ENCODE data around the gene SLC39A12. TPM values are rescaled to one million over a fixed set of nuclear protein-coding genes. Genes with fewer than 3 reads are reported as not detected.

SLC39A12 gene
- polyA plus RNA-seq, 1 donor from 2014 or later = not detected

GRCh38 chr10:18086746-18087145 is 135.0 kb downstream of the SLC39A12 start:
- no peaks in the 10 kb centered on the region for H3K79me2 ChIP-seq (replicated peaks; ENCODE audit: insufficient read depth, low read length)
- no peaks in the 10 kb centered on the region for H4K20me1 ChIP-seq (ENCODE audit: insufficient read depth)
- no peak overlapping the region for H3K27ac ChIP-seq (ENCODE audit: low read length)
- H3K9me2 ChIP-seq (ENCODE audit: insufficient read depth, low read length) = no peaks in the 10 kb centered on the region
- no peak overlapping the region for H2AFZ ChIP-seq (ENCODE audit: low read depth, low read length)
- no peak overlapping the region for H3K4me2 ChIP-seq (ENCODE audit: low read length)
- no peak overlapping the region for H3K4me3 ChIP-seq (ENCODE audit: low read length)
- TF ChIP-seq TAF1 (IDR thresholded peaks at IDR 0.05; ENCODE audit: low read depth) = no peak
- TF ChIP-seq EZH2 (IDR thresholded peaks at IDR 0.05; ENCODE audit: borderline replicate concordance, insufficient read depth, low read length, poor library complexity, severe bottlenecking) = no peak
- TF ChIP-seq POLR2AphosphoS5 (IDR thresholded peaks at IDR 0.05) = no peak
- TF ChIP-seq, protein P1, sequence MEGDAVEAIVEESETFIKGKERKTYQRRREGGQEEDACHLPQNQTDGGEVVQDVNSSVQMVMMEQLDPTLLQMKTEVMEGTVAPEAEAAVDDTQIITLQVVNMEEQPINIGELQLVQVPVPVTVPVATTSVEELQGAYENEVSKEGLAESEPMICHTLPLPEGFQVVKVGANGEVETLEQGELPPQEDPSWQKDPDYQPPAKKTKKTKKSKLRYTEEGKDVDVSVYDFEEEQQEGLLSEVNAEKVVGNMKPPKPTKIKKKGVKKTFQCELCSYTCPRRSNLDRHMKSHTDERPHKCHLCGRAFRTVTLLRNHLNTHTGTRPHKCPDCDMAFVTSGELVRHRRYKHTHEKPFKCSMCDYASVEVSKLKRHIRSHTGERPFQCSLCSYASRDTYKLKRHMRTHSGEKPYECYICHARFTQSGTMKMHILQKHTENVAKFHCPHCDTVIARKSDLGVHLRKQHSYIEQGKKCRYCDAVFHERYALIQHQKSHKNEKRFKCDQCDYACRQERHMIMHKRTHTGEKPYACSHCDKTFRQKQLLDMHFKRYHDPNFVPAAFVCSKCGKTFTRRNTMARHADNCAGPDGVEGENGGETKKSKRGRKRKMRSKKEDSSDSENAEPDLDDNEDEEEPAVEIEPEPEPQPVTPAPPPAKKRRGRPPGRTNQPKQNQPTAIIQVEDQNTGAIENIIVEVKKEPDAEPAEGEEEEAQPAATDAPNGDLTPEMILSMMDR (IDR thresholded peaks at IDR 0.05; ENCODE audit: poor library complexity, severe bottlenecking) = no peak
- TF ChIP-seq MXI1 (conservative IDR thresholded peaks at IDR 0.05; ENCODE audit: poor library complexity, severe bottlenecking) = no peak
- TF ChIP-seq SMC3 (conservative IDR thresholded peaks at IDR 0.05; ENCODE audit: poor library complexity) = no peak
- no peak for TF ChIP-seq EP300 (conservative IDR thresholded peaks at IDR 0.05; ENCODE audit: poor library complexity, severe bottlenecking)
- no peak for TF ChIP-seq RAD21 (conservative IDR thresholded peaks at IDR 0.05)
- TF ChIP-seq, protein P2, sequence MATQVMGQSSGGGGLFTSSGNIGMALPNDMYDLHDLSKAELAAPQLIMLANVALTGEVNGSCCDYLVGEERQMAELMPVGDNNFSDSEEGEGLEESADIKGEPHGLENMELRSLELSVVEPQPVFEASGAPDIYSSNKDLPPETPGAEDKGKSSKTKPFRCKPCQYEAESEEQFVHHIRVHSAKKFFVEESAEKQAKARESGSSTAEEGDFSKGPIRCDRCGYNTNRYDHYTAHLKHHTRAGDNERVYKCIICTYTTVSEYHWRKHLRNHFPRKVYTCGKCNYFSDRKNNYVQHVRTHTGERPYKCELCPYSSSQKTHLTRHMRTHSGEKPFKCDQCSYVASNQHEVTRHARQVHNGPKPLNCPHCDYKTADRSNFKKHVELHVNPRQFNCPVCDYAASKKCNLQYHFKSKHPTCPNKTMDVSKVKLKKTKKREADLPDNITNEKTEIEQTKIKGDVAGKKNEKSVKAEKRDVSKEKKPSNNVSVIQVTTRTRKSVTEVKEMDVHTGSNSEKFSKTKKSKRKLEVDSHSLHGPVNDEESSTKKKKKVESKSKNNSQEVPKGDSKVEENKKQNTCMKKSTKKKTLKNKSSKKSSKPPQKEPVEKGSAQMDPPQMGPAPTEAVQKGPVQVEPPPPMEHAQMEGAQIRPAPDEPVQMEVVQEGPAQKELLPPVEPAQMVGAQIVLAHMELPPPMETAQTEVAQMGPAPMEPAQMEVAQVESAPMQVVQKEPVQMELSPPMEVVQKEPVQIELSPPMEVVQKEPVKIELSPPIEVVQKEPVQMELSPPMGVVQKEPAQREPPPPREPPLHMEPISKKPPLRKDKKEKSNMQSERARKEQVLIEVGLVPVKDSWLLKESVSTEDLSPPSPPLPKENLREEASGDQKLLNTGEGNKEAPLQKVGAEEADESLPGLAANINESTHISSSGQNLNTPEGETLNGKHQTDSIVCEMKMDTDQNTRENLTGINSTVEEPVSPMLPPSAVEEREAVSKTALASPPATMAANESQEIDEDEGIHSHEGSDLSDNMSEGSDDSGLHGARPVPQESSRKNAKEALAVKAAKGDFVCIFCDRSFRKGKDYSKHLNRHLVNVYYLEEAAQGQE (IDR thresholded peaks at IDR 0.05; ENCODE audit: borderline replicate concordance) = no peak
- H3F3A ChIP-seq (ENCODE audit: insufficient read depth, low read length, poor library complexity, severe bottlenecking) = no peaks in the 10 kb centered on the region
- H3K9me3 ChIP-seq (ENCODE audit: low read length) = no peaks in the 10 kb centered on the region
- no peaks in the 10 kb centered on the region for H3K27me3 ChIP-seq (ENCODE audit: insufficient read depth, low read depth, low read length)
- H3K36me3 ChIP-seq (ENCODE audit: insufficient read depth, low read length) = no peaks in the 10 kb centered on the region
- no peak overlapping the region for H3K9ac ChIP-seq (ENCODE audit: low read length)

DNA sequence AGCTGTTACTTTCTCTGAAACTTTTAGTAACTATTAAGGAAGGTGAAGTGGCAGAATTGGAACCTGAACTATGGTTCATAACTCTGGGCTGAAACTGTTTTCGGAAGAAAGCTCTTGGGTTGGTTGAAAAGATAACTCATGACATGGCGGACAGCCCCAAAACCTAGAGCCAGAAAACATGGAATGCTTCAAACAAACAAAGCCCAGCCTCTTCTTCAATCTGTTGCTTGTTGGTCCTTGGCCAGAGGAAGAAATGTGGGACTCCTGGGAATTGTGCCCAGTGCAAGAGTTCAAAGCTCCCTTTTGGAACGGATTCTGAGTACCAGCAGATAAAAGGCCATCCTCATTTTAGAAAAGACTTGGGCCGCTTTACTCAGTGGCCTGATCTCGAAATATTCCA is 135.6 kb downstream of the SLC39A12 start:
- H4K20me1 ChIP-seq (ENCODE audit: insufficient read depth) = no peaks in the 10 kb centered on the region
- H3K9me3 ChIP-seq (ENCODE audit: low read length) = no peaks in the 10 kb centered on the region
- no peaks in the 10 kb centered on the region for H3F3A ChIP-seq (ENCODE audit: insufficient read depth, low read length, poor library complexity, severe bottlenecking)
- H3K9me2 ChIP-seq (ENCODE audit: insufficient read depth, low read length) = no peaks in the 10 kb centered on the region
- H3K4me2 ChIP-seq (ENCODE audit: low read length) = no peak overlapping the region
- no peak overlapping the region for H3K27ac ChIP-seq (ENCODE audit: low read length)
- no peak overlapping the region for H2AFZ ChIP-seq (ENCODE audit: low read depth, low read length)
- H3K27me3 ChIP-seq (ENCODE audit: insufficient read depth, low read depth, low read length) = no peaks in the 10 kb centered on the region
- H3K79me2 ChIP-seq (replicated peaks; ENCODE audit: insufficient read depth, low read length) = no peaks in the 10 kb centered on the region
- H3K4me3 ChIP-seq (ENCODE audit: low read length) = no peak overlapping the region
- no peak for TF ChIP-seq MXI1 (conservative IDR thresholded peaks at IDR 0.05; ENCODE audit: poor library complexity, severe bottlenecking)
- TF ChIP-seq POLR2AphosphoS5 (IDR thresholded peaks at IDR 0.05) = no peak
- TF ChIP-seq SMC3 (conservative IDR thresholded peaks at IDR 0.05; ENCODE audit: poor library complexity) = no peak
- no peak for TF ChIP-seq TAF1 (IDR thresholded peaks at IDR 0.05; ENCODE audit: low read depth)
- no peak for TF ChIP-seq RAD21 (conservative IDR thresholded peaks at IDR 0.05)
- TF ChIP-seq, protein P1 (IDR thresholded peaks at IDR 0.05; ENCODE audit: poor library complexity, severe bottlenecking) = no peak
- TF ChIP-seq, protein P2 (IDR thresholded peaks at IDR 0.05; ENCODE audit: borderline replicate concordance) = no peak
- no peak for TF ChIP-seq EZH2 (IDR thresholded peaks at IDR 0.05; ENCODE audit: borderline replicate concordance, insufficient read depth, low read length, poor library complexity, severe bottlenecking)
- no peak for TF ChIP-seq EP300 (conservative IDR thresholded peaks at IDR 0.05; ENCODE audit: poor library complexity, severe bottlenecking)
- H3K36me3 ChIP-seq (ENCODE audit: insufficient read depth, low read length) = no peaks in the 10 kb centered on the region
- no peak overlapping the region for H3K9ac ChIP-seq (ENCODE audit: low read length)

Data from neural cell (in vitro differentiated cells).